Measurements from ENCODE around the gene SUSD1.

- TF ChIP-seq CTCF (IDR thresholded peaks at IDR 0.05; ENCODE audit: poor library complexity, severe bottlenecking) = no peak
- no peak for TF ChIP-seq EZH2 (IDR thresholded peaks at IDR 0.05; ENCODE audit: borderline replicate concordance, insufficient read depth, low read length, poor library complexity, severe bottlenecking)
- TF ChIP-seq POLR2AphosphoS5 (IDR thresholded peaks at IDR 0.05) = no peak
Measured at GRCh38 chr9:112069318-112070169, 105.6 kb downstream of the SUSD1 start.

Measured in neural cell (in vitro differentiated cells).